ENCODE data around the gene EFTUD2.

The EFTUD2 gene

DNA sequence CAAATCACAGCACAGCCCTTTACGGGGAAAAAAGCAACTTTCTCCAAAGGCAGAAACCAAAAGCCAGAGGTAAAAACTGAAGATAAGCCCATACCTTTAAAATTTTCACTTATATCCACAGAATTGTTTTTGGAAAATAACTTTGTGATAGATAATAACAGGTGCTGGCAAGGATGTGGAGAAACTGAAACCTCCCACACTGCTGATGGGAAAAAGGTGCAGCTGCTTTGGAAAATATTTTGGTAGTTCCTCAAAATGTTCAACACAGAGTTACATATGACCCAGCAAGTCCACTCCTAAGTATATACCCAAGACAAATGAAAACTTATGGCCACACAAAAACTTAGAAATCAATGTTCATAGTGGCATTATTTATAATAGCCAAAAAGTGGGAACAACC, 12.2 kb downstream of the EFTUD2 start:
- DNase-seq, result no peak

DNA sequence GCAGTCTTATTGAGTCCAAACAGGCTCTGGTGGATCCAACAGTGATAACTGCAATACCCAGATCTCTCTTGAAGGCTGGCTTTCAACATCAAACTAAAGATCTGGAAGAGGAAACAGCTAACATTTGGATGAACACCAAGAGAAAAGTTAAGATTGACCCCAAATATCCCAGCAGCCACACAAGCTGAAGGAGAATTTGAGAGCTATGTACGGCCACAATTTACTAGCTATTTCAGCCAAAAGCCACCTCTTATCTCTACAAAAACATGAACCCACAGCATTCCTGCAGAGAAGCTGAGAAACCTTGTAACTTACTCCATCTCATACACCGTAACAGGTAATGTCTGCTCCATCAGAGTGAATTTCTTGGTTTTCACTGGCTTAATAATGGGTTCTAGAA, 14.3 kb downstream of the EFTUD2 start:
- no peak for DNase-seq

DNA sequence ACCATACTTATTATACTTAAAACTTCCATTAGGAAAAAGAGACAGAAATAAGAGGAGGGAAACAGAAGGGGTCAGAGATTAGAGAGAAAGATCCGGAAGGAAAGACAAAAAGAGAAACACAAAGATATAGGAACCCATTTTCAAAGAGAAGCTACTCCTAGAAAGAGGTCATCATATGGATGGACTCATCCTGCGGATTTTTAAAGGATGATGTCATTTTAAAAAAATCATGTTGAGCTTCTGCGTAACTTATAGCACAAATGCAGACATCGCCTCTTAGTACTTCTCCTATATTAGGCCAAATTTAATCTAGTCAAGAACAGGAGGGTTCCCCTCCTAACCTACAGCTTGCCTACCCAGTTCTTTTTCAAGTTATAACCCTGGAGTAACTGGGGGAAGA, 18.1 kb downstream of the EFTUD2 start:
- DNase-seq, result no peak

DNA sequence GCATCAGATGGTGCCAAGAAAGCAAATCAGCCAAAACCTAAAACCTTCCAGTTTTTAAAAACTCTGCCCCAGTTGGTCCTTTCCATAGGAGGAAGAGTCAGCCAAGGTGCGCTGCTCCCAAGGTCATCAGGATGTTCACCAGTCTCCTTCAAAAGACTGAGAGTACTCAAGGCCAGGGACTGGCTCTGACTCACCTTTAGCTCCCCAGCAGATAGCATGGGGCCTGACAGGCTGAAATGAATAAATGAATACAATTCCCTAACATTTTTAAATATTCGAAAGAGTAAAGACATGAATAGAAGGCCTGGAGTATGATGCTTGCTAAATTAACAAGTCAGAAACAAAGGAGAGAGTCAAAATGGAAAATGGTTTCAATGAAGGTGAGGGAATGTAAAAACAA, 19.2 kb downstream of the EFTUD2 start:
- DNase-seq, result no peak

DNA sequence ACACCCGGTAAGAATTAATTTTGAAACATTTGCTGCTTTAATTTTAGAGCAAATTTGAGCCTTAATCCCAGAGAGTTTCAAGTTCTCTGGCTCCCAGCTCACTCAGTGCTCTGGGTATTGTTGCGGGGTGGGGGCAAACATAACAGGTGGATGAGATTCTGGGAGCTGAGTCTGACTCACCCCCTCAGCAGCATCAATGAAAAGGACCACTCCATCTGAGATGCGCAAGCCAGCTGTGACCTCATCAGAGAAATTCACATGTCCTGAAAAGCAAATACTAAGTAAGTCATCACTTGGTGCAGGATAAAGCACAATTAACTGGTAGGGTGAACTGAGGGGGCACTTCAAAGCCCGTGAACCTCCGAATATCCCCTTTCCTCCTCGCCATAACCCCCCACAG, 19.9 kb downstream of the EFTUD2 start:
- DNase-seq, result no peak

DNA sequence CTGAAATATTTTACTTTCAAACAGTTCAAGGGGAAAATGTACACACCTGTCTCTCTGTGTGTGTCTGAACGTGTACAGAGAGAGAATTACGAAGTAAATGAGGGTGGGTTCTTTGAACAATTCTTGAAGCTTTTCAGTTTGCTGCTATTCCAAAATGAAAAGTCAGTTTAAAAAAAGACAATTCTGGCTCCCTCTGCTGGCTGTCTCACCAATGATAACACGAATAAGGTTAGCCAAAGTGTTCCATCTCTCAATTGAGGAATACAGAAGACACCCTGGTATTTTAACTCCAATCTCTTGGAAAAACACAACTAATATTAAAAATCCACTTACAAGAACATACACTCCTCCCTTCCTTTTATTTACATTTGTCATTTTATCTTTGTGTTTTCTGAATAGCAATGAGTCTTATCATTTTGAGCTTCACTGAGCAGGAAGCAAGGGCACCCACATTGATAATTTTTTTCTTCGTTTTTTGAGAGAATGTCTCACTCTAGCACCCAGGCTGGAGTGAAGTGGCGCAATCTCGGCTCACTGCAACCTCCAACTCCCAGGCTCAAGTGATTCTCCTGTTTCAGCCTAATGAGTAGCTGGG, 20.5 kb downstream of the EFTUD2 start:
- DNase-seq, result peak; percentile 62

DNA sequence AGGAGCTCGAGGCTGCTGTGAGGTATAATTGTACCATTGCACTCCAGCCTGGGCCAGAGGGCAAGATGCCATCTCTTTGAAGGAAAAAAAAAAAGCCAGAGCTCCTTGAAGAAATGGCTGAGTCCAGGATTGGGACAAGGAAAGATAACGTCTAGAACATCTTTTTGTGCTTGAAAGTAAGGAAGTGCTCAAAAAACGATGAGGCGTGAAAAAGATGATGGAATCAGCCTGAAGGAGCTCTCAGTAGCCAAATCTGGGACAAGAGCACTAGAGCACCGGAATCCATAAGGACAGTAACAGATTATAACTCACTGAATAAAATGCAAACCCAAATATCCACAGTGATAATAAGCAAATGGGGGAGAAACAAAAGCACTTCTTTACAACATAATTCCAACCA, 22.1 kb downstream of the EFTUD2 start:
- no peak for DNase-seq

DNA sequence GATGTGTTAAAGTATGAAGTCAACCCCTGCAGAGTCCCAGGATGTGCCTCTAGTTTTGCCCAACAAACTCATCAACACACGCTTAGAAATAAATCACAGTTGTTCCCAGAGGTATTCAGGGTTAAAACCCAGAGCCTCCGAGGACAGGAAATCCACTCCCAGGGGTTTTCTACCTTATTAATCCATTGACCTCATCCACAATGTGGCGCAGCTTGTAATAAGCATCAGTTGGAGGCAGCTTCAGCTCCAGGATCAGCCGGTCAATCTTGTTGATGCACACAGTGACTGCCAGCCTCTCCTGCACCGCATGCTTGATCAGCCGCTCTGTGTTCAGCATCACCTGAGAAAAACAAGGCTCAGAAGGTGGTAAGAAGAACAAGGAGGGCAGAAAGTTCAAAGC, 23.5 kb downstream of the EFTUD2 start:
- DNase-seq, result no peak

DNA sequence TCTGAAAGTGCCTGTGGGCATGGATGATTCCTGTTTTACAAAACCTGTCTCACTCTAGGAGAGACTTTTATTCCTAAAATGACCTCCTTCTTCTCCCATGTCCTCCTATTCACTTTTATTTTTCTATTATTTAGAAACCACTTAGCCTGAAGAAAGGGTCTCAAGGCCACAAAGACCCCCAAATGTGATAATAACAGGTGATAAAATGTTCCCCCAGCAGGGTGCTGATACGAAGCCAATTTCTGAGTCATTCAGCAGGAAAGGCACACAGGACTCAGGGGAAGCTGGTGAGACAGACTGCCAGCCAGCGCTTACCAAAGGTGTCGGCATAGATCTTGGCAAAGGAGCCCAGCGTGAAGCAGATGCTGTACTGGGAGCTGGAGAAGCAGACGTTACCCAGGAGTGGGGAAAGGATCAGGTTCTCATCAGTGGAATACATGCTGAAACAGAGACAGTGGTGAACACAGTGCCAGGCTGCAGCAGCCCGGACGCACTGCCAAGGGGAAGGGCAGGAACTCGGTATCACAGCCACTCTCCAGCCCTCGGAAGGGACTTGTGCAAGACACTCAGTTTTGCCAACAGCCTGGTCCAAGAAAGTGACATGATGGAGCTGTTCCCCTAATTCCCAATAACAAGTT, 27.0 kb downstream of the EFTUD2 start:
- DNase-seq, result no peak

DNA sequence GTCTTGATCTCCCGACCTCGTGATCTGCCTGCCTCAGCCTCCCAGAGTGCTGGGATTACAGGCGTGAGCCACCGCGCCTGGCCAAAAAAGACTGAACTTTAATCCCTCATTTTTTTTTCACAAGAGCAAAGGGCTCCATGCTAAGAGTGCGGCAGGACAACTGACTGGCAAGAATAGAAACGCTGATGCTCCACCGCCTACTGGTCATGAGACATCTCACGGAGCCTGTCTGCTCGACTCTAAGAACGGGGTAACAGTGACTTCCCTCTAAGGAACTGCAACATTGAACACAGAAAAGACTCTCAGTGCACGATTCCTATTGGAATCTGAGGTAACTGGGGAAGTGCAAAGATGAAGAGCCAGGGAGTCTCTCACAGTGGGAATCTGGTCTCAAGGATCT, 27.7 kb downstream of the EFTUD2 start:
- DNase-seq, result no peak

DNA sequence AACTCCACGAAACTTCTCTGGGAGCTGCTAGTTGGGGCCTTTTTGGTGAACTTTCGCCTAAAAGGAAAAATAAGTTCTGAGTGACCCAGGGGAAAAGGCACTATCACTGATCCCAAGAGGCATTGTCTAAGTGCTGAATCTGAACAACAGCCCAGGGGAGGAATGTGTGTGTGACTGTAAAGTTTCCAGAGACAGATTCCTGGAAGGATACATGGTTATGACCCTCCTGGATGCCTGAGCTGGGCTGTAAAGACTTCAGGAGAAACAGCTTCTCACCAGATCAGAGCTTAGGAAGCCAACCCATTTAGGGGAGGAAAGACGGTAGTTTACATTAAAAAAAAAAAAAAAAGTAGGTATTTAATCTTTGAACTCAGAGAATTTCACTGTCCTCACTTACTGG, 31.4 kb downstream of the EFTUD2 start:
- no peak for DNase-seq

DNA sequence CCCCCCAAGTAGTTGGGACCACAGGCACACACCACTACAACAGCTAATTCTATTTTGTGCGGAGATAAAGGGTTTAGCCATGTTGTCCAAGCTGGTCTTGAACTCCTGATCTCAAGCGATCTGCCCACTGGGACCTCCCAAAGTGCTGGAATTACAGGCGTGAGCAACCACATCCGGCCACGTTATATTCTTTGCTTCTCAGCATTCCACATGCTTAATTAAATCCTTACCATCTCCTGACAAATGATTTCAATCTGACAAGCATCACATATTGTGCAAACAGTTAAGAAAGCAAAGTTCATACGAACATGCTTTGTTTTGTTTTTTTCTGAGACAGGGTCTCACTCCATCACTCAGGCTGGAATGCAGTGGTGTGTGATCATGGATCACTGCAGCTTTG, 33.3 kb downstream of the EFTUD2 start:
- no peak for DNase-seq

DNA sequence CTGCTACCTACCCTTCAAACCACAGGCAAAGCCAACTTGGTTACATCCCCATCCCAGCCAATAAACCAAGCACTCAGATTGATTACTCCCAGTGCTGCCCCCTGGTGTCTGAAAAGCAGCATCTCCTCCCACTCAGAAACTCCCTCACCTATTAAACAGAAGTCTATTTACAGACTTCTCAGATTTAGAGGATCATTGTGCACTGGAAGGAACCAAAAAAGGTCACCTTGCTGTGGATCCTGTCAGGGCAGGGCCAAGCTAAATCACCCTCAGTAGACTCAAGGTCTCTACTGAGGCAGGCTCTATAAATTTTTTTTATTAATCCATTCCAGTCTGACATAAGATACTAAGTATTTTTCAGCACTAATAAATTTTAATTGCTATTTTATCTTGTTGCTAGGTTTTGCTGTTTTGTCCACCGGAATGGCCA, 34.0 kb downstream of the EFTUD2 start:
- DNase-seq, result peak; percentile 75

DNA sequence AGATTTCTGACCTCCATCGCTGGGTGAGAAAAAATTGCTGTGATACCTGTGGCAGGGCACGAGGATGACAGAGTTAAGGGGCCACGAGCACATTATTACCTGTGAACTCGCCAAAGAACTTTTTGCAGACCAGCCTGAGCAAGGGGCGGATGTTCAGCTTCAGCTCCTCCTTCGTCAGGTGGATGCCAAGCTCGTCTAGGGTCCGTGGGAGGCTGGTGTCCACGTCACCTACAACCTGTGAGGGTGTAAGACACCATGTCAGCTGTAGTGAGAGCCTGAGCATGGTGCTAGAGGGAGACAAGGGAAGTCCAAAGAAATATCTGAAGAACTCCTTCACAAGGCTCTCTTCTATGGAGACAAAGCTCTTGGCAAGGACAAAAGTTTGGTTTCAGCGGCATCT, 34.4 kb downstream of the EFTUD2 start:
- no peak for DNase-seq

DNA sequence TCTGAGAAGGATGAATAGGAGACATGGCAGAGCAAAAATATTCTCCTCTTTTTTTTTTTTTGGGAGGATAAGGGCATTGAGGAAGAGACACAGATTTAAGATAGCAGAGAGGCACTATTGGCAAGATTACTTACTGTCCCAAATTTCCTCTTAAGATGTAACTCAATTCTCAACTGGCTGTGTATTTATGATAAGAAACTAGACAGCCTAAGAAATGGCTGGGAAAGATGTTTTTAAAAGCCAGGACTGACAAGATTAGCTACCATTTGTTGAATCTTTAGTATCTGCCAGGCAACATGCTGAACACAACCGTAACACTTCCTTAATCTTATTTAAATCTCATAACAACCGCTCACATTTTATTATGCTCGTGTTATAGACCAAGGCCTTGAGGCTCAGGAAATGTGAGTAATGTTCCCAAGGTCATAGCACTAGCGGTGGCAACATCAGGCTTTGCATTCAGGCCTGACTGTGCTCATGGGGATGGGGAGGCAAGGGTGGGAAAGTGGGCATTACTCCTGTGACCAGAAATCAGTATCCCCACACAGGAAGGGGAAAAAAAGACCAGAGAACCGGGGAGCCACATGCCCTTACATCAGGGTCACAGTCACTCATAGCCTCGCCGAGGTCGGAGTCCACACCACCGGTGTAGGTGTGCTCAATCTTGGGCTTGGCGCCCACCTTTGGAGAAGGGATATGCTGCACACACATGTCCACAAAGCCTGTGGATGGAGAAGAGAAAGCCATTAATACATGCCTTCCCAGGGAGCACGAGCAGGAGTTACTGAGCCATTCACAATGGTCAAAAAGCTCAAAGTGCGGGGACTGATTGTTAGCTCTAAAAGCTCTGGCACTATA, 36.0 kb downstream of the EFTUD2 start:
- DNase-seq, result no peak

DNA sequence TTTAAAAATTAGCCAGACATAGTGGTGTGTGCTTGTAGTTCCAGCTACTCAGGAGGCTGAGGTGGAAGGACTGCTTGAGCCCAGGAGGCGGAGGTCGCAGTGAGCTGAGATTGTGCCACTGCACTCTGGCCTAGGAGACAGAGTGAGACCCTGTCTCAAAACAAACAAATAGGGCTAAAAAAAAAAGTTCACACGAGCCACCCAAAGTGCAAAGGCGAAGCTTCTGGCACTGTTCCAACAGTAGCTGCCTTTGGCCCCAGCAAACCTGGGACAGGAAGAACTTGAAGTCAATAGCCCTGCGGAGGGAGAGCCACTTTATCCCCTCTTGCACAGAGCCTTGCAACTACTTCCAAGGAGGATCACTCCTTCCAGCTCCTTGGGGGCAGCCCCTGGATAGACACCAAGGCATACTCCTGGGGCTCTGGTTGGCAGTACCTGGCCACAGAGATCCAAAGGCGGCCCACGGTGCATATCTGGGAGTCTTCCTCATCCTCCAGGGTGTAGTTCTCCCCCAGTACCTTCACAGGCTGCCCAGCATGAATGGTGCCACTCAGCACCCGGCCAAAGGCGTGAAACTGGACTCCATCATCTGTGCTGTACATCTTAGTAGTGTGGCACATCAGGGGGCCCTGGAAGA, 36.8 kb downstream of the EFTUD2 start:
- no peak for DNase-seq

DNA sequence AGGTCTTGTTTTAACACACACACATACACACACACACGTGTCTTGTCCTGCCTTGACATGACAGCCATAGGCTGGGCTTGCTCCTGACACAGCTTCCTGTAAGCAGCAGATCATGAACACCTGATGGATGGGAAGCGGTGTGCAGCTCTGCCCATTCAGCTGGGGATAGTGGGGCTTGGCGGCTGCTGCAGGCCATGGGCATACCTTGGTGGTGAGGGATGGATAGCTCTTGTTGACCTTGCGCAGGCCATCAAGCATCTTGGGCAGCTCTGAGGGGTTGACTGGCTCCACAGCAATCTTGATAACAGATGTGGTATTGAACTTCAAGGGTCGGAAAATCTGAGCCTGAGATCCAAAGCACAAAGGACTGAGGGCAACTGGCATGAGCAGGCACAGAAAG, 39.5 kb downstream of the EFTUD2 start:
- DNase-seq, result no peak

DNA sequence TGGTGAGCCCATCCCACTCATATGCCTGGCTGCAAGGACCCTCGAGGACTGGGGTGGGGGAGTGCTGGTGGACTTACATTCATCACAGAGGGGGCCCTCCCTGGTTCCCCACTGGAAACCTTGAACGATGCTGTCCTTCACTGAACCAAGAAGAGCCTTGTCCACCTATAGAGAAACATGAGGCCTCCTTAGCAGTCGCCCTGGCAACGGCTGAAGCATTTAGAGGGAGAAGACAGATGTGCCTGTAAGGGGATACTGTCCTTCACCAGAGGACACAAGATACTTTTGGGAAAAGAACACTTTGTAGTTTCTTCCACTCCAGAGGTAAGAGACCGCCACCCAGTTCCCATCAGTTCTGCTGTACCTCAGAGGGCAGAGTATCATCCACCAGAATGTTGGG, 45.1 kb downstream of the EFTUD2 start:
- DNase-seq, result no peak

DNA sequence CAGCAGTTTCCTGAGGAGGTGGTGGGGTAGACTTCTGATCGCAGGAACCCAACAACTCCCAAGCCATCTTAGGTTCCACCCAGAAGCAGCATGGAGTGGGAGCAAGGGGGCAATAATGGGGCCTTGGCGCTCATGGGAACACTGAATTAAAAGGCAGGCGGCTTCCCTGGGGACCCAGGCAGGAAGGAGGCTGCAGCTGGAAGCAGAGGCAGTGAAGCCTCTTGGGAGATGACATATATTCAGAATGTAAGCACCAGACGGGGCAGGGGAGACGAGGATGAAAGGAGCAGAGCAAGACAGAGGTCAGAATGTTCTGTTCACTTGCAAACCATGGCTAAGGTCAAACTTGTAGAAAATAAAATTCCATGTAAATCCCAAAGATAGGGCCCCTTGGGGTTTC, 48.6 kb downstream of the EFTUD2 start:
- no peak for DNase-seq

DNA sequence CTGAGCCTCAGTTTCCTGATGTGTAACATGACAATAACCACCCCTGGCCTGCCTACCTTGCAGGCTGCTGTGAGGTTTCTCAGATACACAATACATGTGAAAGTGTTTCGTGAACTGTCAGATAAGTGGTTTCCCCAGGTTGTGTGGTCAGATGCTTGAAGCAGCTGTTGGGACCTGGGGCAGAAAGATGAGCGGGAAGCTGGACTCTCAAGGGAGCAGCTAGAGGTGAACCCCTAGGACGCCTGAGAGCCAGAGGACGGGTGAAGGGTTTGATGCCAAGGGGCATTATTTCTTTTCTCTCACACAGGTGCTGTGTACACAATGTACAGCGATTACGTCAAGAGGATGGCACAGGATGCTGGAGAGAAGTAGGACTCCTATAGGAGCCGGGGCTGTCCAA, 49.2 kb downstream of the EFTUD2 start:
- no peak for DNase-seq

DNA sequence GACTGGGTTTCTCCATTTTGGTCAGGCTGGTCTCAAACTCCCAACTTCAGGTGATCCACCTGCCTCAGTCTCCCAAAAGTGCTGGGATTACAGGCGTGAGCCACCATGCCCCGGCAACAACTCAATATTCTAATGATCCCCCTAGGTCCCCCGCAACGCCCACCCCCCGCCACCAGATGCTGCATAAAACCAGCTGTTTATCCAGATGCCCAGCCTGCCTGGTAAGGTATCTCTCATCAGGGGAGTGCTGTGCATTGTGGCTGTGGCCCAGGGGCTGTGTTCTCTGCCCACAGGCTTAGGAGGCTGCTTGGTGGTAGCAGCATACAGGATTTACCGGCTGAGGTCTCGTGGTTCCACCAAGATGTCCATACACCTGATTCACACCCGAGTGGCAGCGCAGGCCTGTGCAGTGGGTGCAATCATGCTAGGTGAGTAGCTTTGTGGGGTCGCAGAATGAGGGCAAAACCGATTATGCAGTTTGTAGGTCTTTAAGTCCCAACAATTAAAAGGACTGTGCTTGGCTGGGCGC, 50.2 kb downstream of the EFTUD2 start:
- no peak for DNase-seq

DNA sequence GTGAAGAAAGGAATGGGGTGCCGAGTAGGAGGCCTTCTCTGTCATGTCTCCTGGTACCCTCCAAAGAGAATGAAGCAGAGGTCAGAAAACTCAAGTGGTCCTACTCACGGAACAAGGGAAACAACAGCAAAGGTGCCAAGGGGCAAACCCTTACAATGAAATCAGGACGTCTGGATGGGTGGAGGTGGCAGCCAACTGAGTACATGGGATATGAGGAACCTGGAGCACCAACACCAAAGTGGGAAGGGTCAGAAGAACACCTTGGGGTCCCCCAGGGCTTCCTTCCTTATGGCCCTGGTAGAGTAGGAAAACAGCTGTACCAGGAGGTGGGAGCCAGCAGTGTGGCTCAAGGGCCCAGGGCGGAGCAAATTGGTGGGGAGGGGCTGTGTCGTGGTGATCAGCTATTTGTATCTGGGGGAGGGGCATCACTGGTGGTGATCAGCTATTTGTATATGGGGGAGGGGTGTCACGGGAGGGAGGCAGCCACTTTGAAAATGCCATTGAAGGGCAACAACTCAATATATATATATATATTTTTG, 50.9 kb downstream of the EFTUD2 start:
- DNase-seq, result no peak

DNA sequence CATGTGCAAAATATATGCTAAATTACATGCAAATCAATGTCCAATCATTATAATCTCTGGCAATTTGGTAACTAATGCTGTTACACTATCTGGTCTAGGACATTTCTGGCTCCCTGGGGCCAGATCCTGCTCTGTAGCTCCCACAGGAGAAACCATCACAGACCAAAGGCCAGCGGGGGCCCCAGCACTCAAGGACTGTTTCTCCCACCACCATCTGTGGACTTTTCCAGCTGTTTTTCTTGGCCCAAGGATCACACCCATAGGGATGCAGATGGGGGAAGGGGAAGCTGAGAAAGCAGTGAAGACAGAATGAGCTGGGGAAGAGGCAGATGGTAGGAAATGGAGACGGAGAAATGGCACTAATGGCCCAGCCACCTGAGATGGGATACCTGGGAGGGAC, 51.7 kb downstream of the EFTUD2 start, which contains the start of gene HIGD1B:
HIGD1B (plus strand) TSS at position 298 of the 400 bp plus-strand sequence. CDS start 270 bp downstream, outside the sequence.
- DNase-seq, result no peak
